ENCODE results near the gene RPS6KA2.

- TF ChIP-seq CTCF (IDR thresholded peaks at IDR 0.05; ENCODE audit: borderline replicate concordance, extremely low read depth, low read length, poor library complexity, severe bottlenecking) (no peak), EZH2 (IDR thresholded peaks at IDR 0.05; ENCODE audit: borderline replicate concordance, low read depth, low read length, severe bottlenecking) (no peak)
Measured at GRCh38 chr6:166393535-166393823, 233.6 kb downstream of the RPS6KA2 start.
